Osteocyte (in vitro differentiated cells): ENCODE results near the gene ALPI. TPM values are rescaled to one million over a fixed set of nuclear protein-coding genes. Genes with fewer than 3 reads are reported as not detected.

Source experiments
- DNase-seq: peaks from one replicate; pipeline ENCODE4 v3.0.0; 2021; ENCODE audit warnings: mixed read lengths; ENCODE audit not compliant: unreplicated experiment; ENCODE audit errors: extremely low spot score
- H3K27ac Mint-ChIP-seq: one replicate; pipeline ENCODE4 v1.8.0; 2021; ENCODE audit warnings: mild to moderate bottlenecking, mixed read lengths; ENCODE audit not compliant: unreplicated experiment
- H3K27me3 Mint-ChIP-seq: one replicate; pipeline ENCODE4 v1.8.0; 2021; ENCODE audit warnings: mixed read lengths; ENCODE audit not compliant: unreplicated experiment
- H3K36me3 Mint-ChIP-seq: one replicate; pipeline ENCODE4 v1.8.0; 2021; ENCODE audit warnings: mixed read lengths; ENCODE audit not compliant: unreplicated experiment
- H3K4me1 Mint-ChIP-seq: one replicate; pipeline ENCODE4 v1.8.0; 2021; ENCODE audit warnings: mixed read lengths; ENCODE audit not compliant: unreplicated experiment
- H3K4me3 Mint-ChIP-seq: one replicate; pipeline ENCODE4 v1.8.0; 2021; ENCODE audit warnings: mild to moderate bottlenecking, moderate library complexity, mixed read lengths; ENCODE audit not compliant: unreplicated experiment
- H3K9me3 Mint-ChIP-seq: one replicate; pipeline ENCODE4 v1.8.0; 2021; ENCODE audit warnings: mixed read lengths; ENCODE audit not compliant: unreplicated experiment
- CTCF ChIP-seq: fragments of 200-600 bp; sonication (generic); IDR thresholded peaks from 2 replicates; pipeline ENCODE4 v1.5.0; 2021; ENCODE audit warnings: antibody characterized with exemption, mild to moderate bottlenecking, moderate library complexity
- total RNA-seq: library from RNA; stranded (reverse); gene quantifications from 2 replicates; pipeline ENCODE4 v1.2.1, GENCODE V29; 2021

Gene ALPI
- total RNA-seq, 1 donor from 2014 or later: not detected

DNA sequence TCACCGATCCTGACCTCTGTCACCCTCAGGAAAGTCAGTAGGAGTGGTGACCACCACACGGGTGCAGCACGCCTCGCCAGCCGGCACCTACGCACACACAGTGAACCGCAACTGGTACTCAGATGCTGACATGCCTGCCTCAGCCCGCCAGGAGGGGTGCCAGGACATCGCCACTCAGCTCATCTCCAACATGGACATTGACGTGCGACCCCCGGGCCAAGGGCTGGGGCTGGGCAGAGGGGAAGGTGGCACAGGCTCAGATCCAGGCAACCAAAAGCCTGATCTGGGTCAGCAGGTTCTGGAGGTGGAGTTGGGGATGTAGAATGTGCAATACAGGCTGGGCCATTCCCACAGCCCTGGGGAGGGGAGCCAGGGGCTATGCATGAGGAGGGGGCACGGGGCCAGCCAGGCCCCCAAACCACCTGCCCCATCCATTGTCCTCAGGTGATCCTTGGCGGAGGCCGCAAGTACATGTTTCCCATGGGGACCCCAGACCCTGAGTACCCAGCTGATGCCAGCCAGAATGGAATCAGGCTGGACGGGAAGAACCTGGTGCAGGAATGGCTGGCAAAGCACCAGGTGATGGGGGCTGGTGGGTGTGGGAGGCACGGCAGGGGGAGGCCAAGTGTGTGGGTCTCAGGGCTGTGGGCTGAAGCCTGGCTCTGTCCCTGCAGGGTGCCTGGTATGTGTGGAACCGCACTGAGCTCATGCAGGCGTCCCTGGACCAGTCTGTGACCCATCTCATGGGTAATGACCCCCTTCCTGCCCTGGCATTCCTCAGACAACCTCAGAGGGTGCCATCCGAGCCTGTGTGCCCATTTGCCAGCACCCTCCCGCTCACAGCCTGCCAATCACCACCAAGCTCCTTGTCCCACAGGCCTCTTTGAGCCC lies 1.4 kb downstream of the ALPI start:
- H3K27me3 Mint-ChIP-seq: peaks cover 27% of the 10 kb centered on the region
- H3K9me3 Mint-ChIP-seq: no peaks in the 10 kb centered on the region
- no peak for TF ChIP-seq CTCF
- H3K27ac Mint-ChIP-seq: no peak overlapping the region
- peaks cover 24% of the 10 kb centered on the region for H3K4me1 Mint-ChIP-seq
- no peak for DNase-seq
- no peak overlapping the region for H3K4me3 Mint-ChIP-seq
- H3K36me3 Mint-ChIP-seq: no peaks in the 10 kb centered on the region

GRCh38 chr2:232458051-232458660 lies 2.2 kb downstream of the ALPI start:
- H3K27ac Mint-ChIP-seq: no peak overlapping the region
- no peak for DNase-seq
- no peaks in the 10 kb centered on the region for H3K9me3 Mint-ChIP-seq
- peaks cover 28% of the 10 kb centered on the region for H3K27me3 Mint-ChIP-seq
- H3K36me3 Mint-ChIP-seq: no peaks in the 10 kb centered on the region
- TF ChIP-seq CTCF: no peak
- H3K4me1 Mint-ChIP-seq: peaks cover 32% of the 10 kb centered on the region
- no peak overlapping the region for H3K4me3 Mint-ChIP-seq

GRCh38 chr2:232458661-232459418 lies 2.9 kb downstream of the ALPI start:
- H3K36me3 Mint-ChIP-seq: no peaks in the 10 kb centered on the region
- H3K4me1 Mint-ChIP-seq: peaks cover 33% of the 10 kb centered on the region
- no peaks in the 10 kb centered on the region for H3K9me3 Mint-ChIP-seq
- peaks cover 22% of the 10 kb centered on the region for H3K27me3 Mint-ChIP-seq
- TF ChIP-seq CTCF: no peak
- no peak overlapping the region for H3K4me3 Mint-ChIP-seq
- H3K27ac Mint-ChIP-seq: no peak overlapping the region
- DNase-seq: no peak

DNA sequence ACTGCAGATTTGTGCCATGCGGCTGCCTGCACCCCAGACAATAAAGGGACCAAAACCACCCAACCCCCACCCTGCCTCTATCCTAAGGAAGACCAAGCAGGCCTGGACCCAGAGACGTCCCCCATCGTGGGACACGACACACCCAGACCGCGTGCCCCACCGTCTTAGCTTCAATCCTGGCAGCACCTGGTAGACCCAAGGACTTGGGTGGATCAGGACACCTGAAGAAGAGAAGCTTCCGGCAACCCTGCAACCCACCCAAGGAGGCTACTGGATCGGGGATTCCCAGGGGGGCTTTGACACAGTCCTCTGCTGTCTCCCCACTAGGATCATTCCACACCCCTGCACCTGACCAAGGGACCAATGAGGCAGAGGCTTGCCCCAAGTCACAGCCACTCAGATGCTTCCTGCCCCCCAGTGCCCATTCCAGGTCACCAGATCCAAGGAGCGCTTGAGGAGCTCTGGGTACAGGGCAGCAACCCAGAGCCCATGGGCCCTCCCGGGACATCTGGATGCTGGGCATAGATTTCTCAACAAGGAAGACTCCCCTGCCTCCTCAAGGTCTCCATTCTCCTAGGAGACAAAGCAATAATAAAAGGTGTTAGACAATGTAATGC lies 3.6 kb downstream of the ALPI start:
- H3K27me3 Mint-ChIP-seq: peaks cover 18% of the 10 kb centered on the region
- DNase-seq: no peak

More for the DNA sequence above, 3.6 kb downstream of the ALPI start:
- no peaks in the 10 kb centered on the region for H3K36me3 Mint-ChIP-seq
- H3K4me3 Mint-ChIP-seq: no peak overlapping the region
- TF ChIP-seq CTCF: no peak
- H3K27ac Mint-ChIP-seq: no peak overlapping the region
- no peaks in the 10 kb centered on the region for H3K9me3 Mint-ChIP-seq
- H3K4me1 Mint-ChIP-seq: peaks cover 33% of the 10 kb centered on the region
